ENCODE data around the gene NGFR.

NGFR gene

GRCh38 chr17:49518346-49519078 lies 23.4 kb downstream of the NGFR start:
- DNase-seq = no peak

GRCh38 chr17:49519781-49520180 lies 24.7 kb downstream of the NGFR start:
- DNase-seq = no peak

- DNase-seq = no peak
Observed at GRCh38 chr17:49520386-49521087, 25.4 kb downstream of the NGFR start.

- DNase-seq = no peak
Observed at GRCh38 chr17:49521088-49521450, 26.0 kb downstream of the NGFR start.

- no peak for DNase-seq
Observed at GRCh38 chr17:49521471-49522356, 26.6 kb downstream of the NGFR start.

GRCh38 chr17:49522357-49522890 lies 27.3 kb downstream of the NGFR start:
- no peak for DNase-seq

- DNase-seq = no peak
Observed at GRCh38 chr17:49523196-49523595, 28.1 kb downstream of the NGFR start.

GRCh38 chr17:49523706-49524472 lies 28.8 kb downstream of the NGFR start:
- DNase-seq = no peak

- DNase-seq = no peak
Observed at GRCh38 chr17:49524473-49525359, 29.6 kb downstream of the NGFR start.

- DNase-seq = no peak
Observed at GRCh38 chr17:49525831-49526741, 31.0 kb downstream of the NGFR start.

GRCh38 chr17:49527927-49528651 lies 33.0 kb downstream of the NGFR start:
- DNase-seq = no peak

- DNase-seq = no peak
Observed at GRCh38 chr17:49528966-49529365, 33.9 kb downstream of the NGFR start.

GRCh38 chr17:49530118-49530517 lies 35.0 kb downstream of the NGFR start:
- no peak for DNase-seq

- no peak for DNase-seq
Observed at GRCh38 chr17:49543860-49544259, 48.8 kb downstream of the NGFR start.

- no peak for DNase-seq
Observed at GRCh38 chr17:49545007-49545660, 50.0 kb downstream of the NGFR start.

GRCh38 chr17:49545806-49546545 lies 50.9 kb downstream of the NGFR start:
- no peak for DNase-seq

GRCh38 chr17:49546546-49547535 lies 51.7 kb downstream of the NGFR start:
- no peak for DNase-seq
